GM06990 (cell line): Measurements from ENCODE around the gene SH3TC1.

Experiments
- DNase-seq: peaks from one replicate; pipeline ENCODE4 v3.0.0-alpha.2; 2011; ENCODE audit not compliant: insufficient read length; ENCODE audit errors: extremely low read depth
- H3K27me3 ChIP-seq: replicated peaks from 2 replicates; pipeline ENCODE4 v1.6.0; 2011; ENCODE audit warnings: low read length; ENCODE audit not compliant: control insufficient read depth, insufficient read depth
- H3K36me3 ChIP-seq: 2 replicates; pipeline ENCODE4 v1.5.1; 2011; ENCODE audit warnings: low read length; ENCODE audit not compliant: control insufficient read depth, insufficient read depth
- H3K4me3 ChIP-seq: replicated peaks from 2 replicates; pipeline ENCODE4 v1.5.1; 2011; ENCODE audit warnings: low read depth, mild to moderate bottlenecking, control low read depth, low read length
- TF ChIP-seq, protein P1 (sequence below): IDR thresholded peaks from 2 replicates; pipeline ENCODE4 v1.5.1; 2011; ENCODE audit warnings: low read length, control low read depth, mild to moderate bottlenecking, inconsistent platforms; ENCODE audit not compliant: insufficient read depth, poor library complexity, severe bottlenecking

SH3TC1 gene

GRCh38 chr4:8182294-8182693 lies 16.8 kb upstream of the SH3TC1 start:
- Histone ChIP-seq H3K27me3 (no peaks in the 10 kb centered on the region), H3K4me3 (no peak overlapping the region), H3K36me3 (no peaks in the 10 kb centered on the region)
- no peak for DNase-seq
- TF ChIP-seq, protein P1, sequence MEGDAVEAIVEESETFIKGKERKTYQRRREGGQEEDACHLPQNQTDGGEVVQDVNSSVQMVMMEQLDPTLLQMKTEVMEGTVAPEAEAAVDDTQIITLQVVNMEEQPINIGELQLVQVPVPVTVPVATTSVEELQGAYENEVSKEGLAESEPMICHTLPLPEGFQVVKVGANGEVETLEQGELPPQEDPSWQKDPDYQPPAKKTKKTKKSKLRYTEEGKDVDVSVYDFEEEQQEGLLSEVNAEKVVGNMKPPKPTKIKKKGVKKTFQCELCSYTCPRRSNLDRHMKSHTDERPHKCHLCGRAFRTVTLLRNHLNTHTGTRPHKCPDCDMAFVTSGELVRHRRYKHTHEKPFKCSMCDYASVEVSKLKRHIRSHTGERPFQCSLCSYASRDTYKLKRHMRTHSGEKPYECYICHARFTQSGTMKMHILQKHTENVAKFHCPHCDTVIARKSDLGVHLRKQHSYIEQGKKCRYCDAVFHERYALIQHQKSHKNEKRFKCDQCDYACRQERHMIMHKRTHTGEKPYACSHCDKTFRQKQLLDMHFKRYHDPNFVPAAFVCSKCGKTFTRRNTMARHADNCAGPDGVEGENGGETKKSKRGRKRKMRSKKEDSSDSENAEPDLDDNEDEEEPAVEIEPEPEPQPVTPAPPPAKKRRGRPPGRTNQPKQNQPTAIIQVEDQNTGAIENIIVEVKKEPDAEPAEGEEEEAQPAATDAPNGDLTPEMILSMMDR: no peak

DNA sequence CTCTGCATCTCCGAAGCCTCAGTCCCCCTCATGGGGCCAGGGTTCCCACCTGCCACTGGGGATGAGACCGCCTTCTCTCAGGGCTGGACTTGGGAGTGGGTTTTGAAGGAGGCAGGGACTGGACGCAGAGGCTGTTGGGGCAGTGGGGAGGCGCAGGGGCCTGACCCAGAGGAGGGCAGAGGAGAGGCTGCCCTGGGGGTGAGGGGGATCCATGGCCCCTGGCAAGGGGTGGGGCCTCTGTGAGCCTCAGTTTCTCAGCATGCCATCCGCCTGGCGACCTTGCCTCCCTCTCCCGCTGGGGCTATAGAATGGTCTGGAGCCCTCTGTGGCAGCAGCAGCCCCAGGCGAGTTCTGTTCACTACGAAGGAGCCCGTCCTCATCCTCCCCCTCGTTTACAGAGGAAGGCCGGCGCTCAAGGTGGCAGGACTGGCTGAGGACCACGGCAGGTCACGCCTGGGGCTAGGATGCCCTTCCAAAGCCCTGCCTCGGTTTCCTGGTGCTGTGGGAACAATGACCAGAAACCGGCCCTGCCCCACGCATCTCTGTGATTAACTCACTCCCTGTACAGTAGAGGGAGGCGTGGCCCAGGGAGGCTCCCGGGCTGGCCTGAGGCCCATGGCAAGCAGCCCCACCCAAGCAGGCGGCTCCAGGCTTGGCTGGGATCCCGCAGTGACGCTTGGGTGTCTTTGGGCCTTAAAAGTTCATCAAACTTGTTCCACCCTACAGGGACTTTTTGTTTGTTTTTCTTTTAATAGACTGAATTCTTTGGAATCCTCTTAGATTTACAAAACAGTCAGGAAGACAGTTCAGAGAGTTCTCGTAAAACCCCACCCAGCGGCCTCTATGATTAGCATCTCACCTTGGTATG lies 16.0 kb upstream of the SH3TC1 start:
- DNase-seq: no peak
- no peak overlapping the region for H3K4me3 ChIP-seq
- TF ChIP-seq, protein P1: no peak
- H3K27me3 ChIP-seq: no peaks in the 10 kb centered on the region
- H3K36me3 ChIP-seq: no peaks in the 10 kb centered on the region

- TF ChIP-seq, protein P1: no peak
- no peaks in the 10 kb centered on the region for H3K27me3 ChIP-seq
- no peaks in the 10 kb centered on the region for H3K36me3 ChIP-seq
- H3K4me3 ChIP-seq: no peak overlapping the region
- DNase-seq: no peak
Observed at GRCh38 chr4:8184061-8184460, 15.0 kb upstream of the SH3TC1 start.

DNA sequence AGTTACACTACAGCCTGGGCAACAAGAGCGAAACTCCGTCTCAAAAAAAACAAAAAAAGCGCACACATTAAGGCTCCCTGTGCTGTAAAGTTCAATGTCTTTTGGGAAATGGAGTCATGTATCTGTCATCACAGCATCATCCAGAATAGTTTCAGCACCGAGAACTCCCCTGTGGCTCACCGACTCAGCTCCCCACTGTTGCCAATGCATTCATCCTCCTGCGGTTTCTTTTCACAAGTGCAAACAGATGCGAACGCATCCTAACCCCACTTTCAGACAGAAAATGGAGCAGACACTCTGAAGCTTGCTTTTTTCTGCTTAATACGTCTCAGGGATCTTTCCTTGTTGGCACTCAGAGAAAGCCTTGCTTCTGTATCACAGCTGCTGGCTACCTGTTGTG lies 13.8 kb upstream of the SH3TC1 start:
- DNase-seq: no peak
- Histone ChIP-seq H3K4me3 (no peak overlapping the region), H3K36me3 (no peaks in the 10 kb centered on the region), H3K27me3 (no peaks in the 10 kb centered on the region)
- TF ChIP-seq, protein P1: no peak

DNA sequence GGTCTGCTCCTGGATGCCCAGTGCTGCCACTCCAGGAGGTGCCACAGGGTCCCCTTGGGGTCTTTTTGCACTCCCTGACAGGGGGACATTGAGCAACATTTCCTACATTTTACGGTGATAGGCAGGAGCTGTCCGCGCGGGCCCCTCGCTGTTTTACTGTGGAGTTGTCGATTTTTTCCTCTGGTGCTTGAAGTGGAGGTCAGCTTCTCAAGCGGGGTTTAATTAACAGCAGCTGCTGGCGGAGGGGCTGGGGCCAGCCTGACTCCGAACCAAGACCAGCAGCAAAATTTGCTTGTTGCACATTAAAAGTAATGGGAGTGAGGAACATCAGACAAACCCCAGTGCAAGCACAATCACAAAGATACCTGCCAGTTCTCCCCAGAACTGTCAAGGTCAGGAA lies 13.2 kb upstream of the SH3TC1 start:
- TF ChIP-seq, protein P1: no peak
- no peak overlapping the region for H3K4me3 ChIP-seq
- H3K27me3 ChIP-seq: no peaks in the 10 kb centered on the region
- H3K36me3 ChIP-seq: no peaks in the 10 kb centered on the region
- no peak for DNase-seq
